Fibroblast of the aortic adventitia (primary cell): ENCODE data around the gene ZNF821. TPM values are rescaled to one million over a fixed set of nuclear protein-coding genes. Genes with fewer than 3 reads are reported as not detected.
A peak's percentile ranks its signal among the peaks of the same experiment; 100 is the strongest.
"Not testable (repeated sequence)": the region's sequence is repeated elsewhere in the genome, so short reads cannot be mapped to it uniquely, and the experiment has no call there.

Experiments used
- DNase-seq: peaks from one replicate; pipeline ENCODE4 v3.0.0-alpha.2; 2010; ENCODE audit warnings: low read depth
- H3K4me3 ChIP-seq: 2 replicates; pipeline ENCODE4 v1.5.1; 2011; ENCODE audit warnings: low read depth, mild to moderate bottlenecking, control low read depth, low read length, moderate library complexity
- total RNA-seq: library from RNA; depleted of rRNA; stranded (reverse); fragments of >200 nt; gene quantifications from 2 replicates; pipeline ENCODE4 v1.2.3, GENCODE V29; 2012; ENCODE audit warnings: low replicate concordance
- TF ChIP-seq, protein P1 (sequence below): IDR thresholded peaks from 2 replicates; pipeline ENCODE4 v1.5.1; 2011; ENCODE audit warnings: mild to moderate bottlenecking, low read length, control low read depth, inconsistent platforms; ENCODE audit not compliant: insufficient read depth

Gene ZNF821
- total RNA-seq, 1 donor: 3.1 TPM

DNA sequence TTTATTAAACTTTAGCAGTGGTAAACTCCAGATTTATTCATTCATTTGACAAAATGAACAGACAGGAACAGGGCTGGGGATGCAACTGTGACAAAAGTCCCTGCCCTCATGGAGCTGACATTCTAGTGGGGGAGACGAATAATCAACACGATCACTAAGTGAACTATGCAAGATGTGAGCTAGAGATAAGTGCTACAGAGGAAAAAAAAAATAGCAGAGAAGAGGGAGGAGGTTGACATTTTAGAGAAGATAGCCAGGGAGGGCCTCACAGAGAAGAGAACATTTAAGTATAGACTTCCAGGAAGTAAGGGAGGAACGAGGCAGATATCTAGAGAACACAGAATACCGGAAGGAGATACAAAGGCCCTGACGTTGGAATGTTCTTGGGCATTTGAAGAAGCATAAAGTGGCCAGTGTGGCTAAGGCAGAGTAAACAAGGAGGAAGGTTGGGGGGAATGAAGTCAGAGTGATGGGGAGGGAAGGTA is 57.4 kb downstream of the ZNF821 start:
- TF ChIP-seq, protein P1, sequence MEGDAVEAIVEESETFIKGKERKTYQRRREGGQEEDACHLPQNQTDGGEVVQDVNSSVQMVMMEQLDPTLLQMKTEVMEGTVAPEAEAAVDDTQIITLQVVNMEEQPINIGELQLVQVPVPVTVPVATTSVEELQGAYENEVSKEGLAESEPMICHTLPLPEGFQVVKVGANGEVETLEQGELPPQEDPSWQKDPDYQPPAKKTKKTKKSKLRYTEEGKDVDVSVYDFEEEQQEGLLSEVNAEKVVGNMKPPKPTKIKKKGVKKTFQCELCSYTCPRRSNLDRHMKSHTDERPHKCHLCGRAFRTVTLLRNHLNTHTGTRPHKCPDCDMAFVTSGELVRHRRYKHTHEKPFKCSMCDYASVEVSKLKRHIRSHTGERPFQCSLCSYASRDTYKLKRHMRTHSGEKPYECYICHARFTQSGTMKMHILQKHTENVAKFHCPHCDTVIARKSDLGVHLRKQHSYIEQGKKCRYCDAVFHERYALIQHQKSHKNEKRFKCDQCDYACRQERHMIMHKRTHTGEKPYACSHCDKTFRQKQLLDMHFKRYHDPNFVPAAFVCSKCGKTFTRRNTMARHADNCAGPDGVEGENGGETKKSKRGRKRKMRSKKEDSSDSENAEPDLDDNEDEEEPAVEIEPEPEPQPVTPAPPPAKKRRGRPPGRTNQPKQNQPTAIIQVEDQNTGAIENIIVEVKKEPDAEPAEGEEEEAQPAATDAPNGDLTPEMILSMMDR: no peak
- DNase-seq: no peak
- no peak overlapping the region for H3K4me3 ChIP-seq

DNA sequence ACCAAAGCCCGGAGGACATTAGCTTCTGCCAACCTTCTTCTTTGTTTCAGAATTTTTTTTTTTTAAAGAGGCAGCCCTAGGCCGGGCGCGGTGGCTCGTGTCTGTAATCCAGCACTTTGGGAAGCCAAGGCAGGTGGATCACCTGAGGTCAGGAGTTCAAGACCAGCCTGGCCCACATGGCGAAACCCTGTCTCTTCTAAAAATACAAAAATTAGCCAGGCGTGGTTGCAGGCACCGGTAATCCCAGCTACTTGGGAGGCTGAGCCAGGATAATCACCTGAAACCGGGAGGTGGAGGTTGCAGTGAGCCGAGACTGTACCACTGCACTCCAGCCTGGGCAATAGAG is 66.9 kb downstream of the ZNF821 start:
- DNase-seq: not testable (repeated sequence)
- H3K4me3 ChIP-seq: peak overlapping the region; percentile 28

DNA sequence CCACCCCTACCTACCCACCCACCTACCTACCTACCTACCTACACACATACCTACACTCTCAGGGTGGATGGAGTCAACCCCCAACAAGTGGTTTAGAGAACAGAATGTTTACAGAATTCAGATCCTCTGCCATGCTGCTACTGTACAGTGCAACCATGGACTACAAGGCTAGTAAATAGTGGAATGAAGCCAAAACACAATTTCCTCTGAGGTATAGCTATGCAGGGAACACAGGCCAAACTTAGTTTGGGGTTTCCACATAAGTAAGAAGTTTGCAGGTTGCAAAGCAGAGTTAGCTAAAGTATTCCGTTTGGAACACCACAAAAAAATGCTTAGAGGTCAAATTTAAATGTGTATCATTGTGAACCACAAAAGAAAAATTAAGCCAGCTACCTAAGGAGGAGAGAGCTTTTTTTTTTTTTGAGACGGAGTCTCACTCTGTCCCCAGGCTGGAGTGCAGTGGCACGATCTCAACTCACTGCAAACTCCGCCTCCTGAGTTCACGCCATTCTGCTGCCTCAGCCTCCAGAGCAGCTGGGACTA is 72.7 kb downstream of the ZNF821 start:
- no peak for DNase-seq
- H3K4me3 ChIP-seq: no peak overlapping the region
- TF ChIP-seq, protein P1: no peak

DNA sequence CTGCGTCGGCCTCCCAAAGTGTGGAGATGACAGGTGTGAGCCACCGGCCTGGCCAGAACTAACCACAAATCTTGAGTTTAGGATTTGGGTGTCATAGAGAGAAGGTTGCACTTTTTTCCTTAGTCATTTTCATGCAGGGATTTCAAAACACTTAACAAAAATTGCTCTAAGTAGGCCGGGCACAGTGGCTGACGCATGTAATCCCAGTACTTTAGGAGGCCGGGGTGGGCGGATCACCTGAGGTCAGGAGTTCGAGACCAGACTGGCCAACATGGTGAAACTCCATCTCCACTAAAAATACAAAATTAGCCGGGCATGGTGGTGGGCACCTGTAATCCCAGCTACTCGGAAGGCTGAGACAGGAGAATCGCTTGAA is 73.8 kb downstream of the ZNF821 start:
- H3K4me3 ChIP-seq, DNase-seq: not testable (repeated sequence)

Other genes starting within 250 kb of the ZNF821 start
- 7.8 and 9.8 TPM in 2 replicates for gene PHLPP2, start 159.5 kb downstream of the ZNF821 start, total RNA-seq
- gene AP1G1, start 75.3 kb downstream of the ZNF821 start, total RNA-seq: 80.5 and 146 TPM in 2 replicates
- gene ATXN1L, start 38.2 kb downstream of the ZNF821 start, total RNA-seq: 8.3 and 16.0 TPM in 2 replicates
- gene IST1, start 11.3 kb upstream of the ZNF821 start, total RNA-seq: 172 and 273 TPM in 2 replicates
- gene PKD1L3, start 116.2 kb upstream of the ZNF821 start, total RNA-seq: not detected in 2 replicates
- 1.8 and 3.3 TPM in 2 replicates for gene DHODH, start 124.6 kb upstream of the ZNF821 start, total RNA-seq
- 0.27 TPM in 1 of 2 replicates, not detected in the other for gene HP, start 170.3 kb upstream of the ZNF821 start, total RNA-seq
- gene HPR, start 179.0 kb upstream of the ZNF821 start, total RNA-seq: not detected in 2 replicates
- 8.1 and 24.8 TPM in 2 replicates for gene TXNL4B, start 209.4 kb upstream of the ZNF821 start, total RNA-seq
- 39.1 and 158 TPM in 2 replicates for gene DHX38, start 209.7 kb upstream of the ZNF821 start, total RNA-seq